NT2/D1 (cell line): ENCODE results near the gene CLEC6A.

ENCODE experiments used
- YY1 ChIP-seq: IDR thresholded peaks from 2 replicates; pipeline ENCODE4 v1.6.1; 2011; ENCODE audit not compliant: insufficient read length, insufficient read depth
- ZNF274 ChIP-seq: IDR thresholded peaks from 2 replicates; pipeline ENCODE4 v1.6.1; 2011; ENCODE audit warnings: mild to moderate bottlenecking, low read depth, low read length

DNA sequence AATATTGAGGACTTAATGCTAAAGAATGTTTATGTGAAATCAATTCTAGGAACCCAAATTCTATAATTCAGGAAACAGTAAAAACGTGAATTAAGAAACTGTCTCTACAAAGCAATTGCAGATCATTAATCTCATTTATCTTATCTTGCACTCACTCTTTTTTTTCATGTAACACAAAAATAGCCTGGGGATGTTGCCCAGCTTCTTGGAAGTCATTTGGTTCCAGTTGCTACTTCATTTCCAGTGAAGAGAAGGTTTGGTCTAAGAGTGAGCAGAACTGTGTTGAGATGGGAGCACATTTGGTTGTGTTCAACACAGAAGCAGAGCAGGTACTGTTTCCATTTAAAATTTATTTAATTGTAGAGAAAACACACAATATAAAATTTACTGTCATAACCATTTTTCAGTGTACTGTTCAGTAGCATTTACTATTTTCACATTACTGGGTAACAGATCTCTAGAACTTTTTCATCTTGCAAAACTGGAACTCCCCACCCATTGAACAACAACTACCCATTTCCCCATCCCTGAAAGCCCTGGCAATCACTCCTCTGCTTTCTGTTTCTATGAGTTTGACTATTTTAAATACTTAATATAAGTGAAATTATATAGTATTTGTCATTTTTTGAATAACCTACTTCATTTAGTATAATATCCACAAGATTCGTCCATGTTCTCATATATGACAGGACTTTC is 9.7 kb downstream of the CLEC6A start:
- TF ChIP-seq ZNF274, result no peak
- TF ChIP-seq YY1, result no peak
